Measurements from ENCODE around the gene TACC2.

GRCh38 chr10:122007415-122007814 is 18.5 kb downstream of the TACC2 start:
- TF ChIP-seq CTCF (IDR thresholded peaks at IDR 0.05 in 4 of 5, conservative IDR thresholded peaks at IDR 0.05 in 1 of 5) (no peak), POLR2A (IDR thresholded peaks at IDR 0.05) (no peak)

Measured in gastrocnemius medialis (tissue), 4 donors.